Right hindlimb (tissue), 1 donor: ENCODE results near the gene JPH3.
"Not testable (repeated sequence)": the region's sequence is repeated elsewhere in the genome, so short reads cannot be mapped to it uniquely, and the experiment has no call there.

Experiments used
- DNase-seq: peaks from one replicate; pipeline ENCODE4 v3.0.0-alpha.2; 2018

Gene JPH3

DNA sequence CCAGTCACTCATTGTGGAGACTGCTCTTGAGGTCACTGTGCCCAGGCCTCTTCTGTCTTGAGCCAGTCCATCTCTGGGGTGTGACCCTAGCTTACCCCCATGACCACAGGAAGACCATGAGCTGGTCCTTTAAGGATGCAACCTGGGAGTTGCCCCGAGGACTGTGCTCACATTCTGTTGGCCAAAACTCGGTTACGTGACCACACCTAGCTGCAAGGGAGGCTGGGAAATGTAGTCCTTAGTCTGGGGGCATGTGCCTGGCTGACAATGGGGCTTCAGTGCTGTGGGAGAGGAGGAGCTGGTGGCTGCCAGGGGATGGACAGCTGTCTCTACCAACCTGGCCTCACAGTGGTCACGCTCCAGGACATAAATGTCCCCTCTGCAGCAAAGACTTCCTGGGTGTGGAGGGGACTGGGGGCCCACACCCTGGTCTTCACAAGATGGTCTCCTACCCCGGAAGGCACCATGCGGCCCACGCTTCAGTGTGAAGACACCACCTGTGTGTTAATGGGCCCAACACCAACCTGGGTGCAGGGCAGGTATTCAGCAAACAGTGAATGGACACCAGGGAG, 55.4 kb downstream of the JPH3 start:
- DNase-seq, result no peak

DNA sequence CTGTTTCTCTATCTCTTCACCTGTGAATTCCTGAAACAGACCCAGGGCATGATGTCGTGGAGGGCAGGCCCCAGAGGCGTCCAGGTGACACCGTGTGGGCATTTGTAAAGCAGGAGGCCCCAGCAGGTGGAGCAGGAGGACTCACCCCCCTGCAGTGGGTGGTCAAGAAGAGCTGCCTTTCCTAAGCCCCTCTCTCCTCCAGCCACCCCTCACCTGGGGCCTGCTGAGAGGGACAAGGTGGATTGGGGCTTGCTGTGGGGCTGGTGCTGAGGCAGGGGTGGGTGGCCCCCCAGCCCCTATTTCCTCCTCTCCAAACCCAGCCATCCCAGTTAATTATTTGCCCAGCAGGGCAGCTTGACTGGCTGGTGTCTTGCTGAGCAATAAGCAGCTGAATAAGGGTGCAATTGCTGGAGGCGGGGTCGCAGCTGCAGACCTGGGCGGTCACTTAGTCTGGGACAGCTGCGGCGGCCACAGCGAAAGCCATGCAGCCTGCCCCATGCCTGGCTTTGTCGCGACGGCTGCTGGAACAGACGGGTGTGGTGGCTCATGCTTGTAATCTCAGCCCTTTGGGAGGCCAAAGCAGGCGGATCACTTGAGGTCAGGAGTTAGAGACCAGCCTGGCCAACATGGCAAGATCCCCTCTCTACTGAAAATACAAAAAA, 56.4 kb downstream of the JPH3 start:
- no peak for DNase-seq

DNA sequence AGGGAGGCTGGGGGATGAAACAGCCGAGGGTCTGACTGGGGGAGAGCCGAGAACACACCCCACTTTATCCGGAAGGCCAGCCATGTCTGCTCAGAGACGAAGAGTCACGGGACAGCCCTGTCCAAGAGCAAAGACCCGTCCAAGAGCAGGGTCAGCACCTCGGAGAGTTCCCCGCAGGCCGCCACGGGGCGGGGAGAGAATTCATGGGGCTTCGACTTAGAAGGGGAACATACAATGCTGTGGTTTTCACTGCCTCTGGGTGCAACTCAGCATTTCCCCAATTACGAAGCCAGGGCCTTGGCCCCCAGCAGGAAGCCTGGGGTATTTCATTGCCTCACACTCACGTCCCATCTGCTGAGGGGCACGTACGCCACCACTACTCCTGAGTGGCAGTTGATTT, 59.3 kb downstream of the JPH3 start:
- DNase-seq, result peak; percentile 76

DNA sequence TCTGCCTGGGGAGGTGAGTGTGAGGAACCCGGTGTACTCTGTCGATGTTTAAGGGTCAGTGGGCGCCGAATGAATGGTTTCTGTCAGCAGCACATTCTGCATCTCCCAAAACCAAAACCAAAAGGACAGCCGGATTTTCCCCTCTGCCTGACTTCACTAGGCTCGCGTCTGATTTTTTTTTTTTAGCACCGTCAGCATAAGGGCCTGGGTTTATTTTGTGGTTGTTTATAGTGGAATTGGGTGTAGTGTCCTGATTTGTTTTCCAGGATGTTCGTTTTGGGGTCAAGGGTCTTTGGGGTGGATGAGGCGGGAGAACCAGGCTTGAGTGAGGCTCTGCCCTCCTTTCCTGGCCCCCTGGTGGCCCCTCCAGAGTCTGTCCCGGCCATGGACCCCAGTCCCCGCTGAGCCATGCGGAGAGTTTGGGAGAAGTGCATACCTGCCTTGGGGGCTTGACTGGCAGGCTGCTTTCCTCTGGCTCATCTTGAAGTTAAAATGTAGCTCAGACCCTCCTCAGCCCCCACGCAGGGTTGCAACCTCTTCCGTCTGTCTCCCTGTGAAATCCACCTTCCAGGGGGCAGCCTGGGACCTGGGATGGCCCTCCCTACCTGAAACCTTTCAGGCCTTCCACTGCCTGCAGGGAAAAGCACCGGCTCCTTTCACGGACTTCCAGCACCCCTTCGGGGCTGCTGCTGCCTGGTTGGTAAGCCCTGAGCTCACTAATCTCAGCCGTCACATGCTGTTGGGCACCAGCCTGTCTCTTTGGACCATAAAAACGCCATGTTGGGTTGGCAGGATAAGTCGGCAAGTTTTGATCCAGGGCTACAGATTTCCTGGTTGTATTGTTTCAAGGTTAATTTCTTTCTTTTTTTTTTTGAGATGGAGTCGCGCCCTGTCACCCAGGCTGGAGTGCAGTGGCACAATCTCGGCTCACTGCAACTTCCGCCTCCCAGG, 60.2 kb downstream of the JPH3 start:
- no peak for DNase-seq

DNA sequence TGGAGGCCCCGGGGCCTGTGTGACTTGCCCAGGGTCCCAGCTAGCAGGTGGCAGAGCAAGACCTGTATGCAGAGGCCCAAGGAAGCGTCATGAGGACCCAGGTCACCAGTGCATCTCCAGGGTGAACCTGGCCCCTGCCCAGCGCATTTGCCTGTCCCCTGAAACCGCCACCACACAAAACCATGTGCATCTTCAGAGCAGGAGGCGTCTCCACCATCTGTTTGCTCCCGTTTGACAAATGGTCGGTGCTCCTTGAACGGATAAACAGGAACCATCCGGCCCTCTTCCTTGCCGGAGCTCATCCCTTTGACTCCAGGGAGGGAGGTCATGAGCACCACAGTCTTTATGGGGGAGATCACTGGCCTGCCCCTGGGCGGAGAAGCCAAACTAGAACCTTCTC, 62.5 kb downstream of the JPH3 start:
- no peak for DNase-seq

DNA sequence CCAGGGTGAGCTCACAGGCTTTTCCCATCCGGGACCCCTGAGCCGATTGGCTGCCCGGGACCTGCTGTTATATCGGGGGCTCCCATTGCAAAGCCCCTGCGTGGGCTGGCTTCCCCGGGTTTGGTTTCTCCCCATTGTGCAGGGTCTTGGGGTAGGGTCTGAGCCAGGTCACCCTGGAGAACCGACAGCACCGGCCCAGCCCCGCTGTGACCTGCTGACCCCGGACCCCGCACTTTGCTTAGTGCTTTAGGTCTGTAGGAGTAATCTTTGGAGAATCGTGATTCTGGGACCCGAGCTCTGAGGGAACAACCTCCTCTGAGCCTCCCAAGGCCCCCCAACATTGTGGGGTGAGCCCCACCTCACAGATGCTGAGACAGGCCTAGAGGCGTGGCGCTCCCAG, 62.9 kb downstream of the JPH3 start:
- no peak for DNase-seq

DNA sequence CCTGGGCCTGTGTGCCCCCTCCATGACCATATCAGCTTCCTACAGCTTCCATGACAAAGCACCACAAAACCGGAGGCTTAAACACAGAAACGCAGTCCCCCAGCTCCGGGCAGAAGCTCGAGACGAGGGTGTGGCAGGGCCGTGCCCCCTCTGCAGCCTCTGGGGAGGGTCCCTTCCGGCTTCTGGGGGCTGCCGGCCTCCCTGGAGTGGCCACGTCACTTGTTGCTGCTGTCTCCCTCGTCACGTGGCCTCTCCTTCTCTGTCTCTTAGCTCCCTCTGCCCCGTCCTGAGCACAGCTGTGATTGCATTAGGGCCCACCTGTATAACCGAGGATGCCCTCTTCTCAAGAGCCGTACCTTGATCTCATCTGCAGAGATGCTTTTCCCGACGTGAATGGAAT, 64.6 kb downstream of the JPH3 start:
- DNase-seq, result no peak

DNA sequence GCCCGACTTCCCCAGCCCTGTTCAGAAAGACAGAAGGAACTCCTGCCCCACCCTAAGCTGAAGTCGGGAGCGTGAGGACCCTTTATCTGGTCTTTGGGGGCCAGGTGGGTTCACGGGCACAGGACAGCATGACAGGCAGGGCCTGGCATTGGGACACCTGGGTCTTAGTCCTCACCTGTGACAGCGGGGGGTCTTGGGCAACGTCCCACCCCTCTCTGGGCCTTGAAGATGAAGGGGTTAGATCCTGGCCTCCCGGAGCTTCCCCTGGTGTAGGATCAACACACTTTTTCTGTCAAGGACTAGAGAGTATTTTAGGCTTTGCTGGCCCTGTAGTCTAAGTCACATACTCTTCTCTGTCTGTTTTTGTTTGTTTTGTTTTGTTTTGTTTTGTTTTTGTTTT, 65.1 kb downstream of the JPH3 start:
- DNase-seq, result no peak

DNA sequence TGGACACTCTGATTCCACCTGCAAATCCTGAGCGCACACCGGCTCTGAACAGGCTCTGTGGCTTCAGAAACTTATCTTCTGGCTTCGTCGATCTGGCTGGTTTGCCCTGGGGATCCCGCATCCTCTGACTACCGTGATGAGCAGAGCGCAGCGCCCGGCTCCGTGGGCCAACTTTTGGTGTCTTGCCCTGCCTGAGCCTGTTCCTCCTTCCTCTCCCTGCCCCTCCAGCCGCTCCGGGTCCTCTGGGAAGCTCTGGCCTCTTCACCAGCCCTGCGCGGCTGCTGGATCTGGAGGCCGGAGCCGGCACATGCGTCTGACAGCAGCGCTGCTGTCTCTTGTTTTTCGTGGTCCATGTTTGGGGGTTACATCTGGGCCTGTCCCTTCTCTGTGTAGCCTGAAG, 65.6 kb downstream of the JPH3 start:
- DNase-seq, result no peak

DNA sequence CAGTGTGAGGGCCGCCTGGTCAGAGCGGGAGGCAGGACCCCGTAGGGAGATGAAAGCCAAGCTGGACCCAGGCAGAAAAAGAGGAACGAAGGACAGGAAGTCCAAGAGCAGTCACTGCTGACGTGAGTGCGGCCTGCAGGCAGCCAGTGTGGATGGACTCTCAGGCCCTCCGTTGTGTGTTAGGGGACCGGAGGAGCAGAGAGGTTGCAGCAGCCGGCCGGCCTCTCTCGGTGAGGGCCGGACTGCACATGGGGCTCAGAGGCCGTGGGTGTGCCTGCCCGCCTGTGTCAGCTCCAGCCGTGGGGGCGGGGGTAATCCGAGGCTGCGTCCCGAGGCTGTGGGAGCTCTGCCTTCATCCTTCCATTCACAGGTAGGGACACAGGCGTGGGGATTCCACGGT, 67.4 kb downstream of the JPH3 start:
- DNase-seq, result no peak

DNA sequence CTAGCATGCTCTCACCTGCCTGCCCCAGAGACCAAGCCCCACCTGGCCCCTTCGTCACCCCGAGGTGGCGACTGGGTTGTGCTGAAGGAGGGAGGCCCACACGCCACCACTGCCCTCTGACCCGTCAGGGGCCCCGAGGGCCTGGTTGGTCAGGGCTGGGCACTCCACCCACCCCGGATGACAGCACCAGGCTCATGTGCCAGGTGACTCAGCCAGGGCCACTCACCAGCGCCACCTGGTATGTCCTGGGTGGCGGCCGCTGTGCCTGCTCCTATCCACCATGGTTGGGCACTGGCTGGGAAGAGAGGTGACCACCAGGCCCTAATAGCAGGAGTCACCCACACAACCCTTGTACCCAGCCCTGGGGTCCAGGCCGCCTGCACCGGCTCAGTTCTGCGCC, 68.9 kb downstream of the JPH3 start:
- DNase-seq, result no peak

DNA sequence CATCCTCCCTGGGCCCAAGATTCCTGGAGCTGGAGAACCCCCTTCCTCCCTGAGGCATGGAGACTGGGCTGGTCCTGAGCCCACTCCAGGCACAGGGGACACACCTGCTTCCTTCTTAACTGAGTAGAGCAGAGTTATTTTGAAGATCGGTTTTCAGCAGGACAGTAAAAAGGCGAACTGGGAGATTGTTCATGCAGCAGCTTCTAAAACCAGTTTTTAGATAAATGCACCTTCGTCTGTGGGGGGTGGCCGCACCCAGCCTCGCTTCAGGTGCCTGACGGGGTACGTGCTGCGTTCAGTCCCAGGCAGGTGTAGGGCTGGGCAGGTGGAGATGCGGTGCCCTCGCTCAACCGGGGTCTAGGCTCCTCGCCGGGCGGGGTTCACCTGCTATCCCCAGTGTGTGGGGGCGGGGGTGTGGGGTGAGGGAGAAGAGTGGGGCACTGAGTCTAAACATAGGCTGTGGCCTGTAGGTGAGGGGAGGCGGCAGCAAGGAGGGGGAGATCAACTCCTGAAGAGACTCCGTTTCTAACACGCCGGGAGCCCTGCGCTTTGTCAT, 69.5 kb downstream of the JPH3 start:
- DNase-seq, result no peak

DNA sequence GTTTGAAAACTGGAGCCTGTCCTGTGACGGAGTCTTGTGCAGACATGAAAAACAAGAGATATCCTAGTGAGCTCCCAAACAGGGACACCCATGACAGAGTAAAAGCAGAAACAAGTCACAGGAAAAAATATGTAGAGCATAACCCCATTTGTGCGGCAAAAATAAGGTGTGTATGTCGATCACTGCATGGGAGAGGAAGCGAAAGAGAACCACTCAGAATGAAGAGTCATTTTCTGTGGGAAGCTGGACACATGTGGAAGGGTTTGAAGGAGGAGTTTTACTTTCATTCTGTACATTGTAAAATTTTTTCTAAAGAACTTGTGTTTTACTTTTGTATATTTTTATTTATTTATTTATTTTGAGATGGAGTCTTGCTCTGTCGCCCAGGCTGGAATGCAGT, 72.1 kb downstream of the JPH3 start:
- no peak for DNase-seq

DNA sequence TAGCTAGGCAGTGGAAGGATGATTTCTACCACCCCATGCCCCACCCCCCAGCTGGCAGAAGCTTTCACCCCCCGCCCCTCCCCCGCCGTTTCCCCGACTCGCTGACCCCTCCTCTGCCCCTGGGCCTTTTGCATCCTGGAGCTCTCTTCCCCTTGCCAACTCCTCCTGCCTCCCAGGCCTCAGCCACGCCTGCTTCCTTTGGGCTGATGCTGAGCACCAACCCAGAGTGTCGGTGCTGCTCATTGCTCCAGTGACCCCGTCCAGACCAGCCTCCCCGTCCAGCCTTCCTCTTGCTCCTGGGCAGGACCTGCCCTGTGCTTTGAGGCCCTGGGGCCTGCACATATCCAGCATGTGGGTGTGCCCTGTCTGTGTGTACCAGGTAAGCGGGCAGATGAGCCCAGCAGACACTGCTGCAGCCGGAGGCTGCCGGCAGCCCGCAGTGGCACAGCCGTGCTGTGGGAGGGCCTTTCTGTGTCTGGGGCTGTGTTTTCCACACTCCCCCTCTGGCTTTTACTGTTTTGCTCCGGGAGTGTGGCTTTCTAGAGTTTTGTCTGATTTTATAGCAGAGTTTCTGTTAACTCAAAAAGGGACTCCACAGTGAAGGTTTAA, 72.9 kb downstream of the JPH3 start:
- no peak for DNase-seq

DNA sequence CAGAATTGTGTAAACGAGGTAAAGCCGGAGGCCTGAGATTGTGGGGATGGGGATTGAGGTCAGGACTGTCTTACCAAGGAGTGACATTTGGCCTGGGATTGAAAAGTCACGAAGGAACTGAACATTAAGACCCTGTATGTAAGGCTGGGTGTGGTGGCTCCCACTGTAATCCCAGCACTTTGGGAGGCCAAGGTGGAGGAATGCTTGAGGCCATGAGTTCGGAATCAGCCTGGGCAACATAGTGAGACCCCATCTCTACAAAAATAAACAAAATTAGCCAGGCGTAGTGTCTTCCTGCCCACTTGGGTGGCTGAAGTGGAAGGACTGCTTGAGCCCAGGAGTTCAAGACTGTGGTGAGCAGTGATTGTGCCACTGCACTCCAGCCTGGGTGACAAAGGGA, 75.5 kb downstream of the JPH3 start:
- DNase-seq, result no peak

DNA sequence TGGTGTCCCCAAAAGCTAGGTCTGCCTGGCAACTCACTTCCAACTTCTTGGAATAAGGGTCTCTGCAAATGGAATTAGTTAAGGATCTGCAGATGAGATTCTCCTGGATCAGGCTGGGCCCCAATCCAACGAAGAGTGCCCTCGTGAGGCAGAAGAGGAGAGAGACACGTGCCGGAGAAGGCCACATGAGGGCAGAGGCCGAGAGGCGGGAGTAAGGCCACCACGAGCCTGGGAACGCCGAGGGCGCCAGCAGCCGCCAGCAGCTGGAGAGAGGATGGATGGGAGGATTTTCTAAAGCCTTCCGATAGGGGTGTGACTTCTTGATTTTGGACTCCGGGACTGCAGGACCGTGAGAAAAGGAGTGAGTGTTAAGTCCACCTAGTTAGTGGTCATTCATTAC, 76.3 kb downstream of the JPH3 start:
- no peak for DNase-seq

DNA sequence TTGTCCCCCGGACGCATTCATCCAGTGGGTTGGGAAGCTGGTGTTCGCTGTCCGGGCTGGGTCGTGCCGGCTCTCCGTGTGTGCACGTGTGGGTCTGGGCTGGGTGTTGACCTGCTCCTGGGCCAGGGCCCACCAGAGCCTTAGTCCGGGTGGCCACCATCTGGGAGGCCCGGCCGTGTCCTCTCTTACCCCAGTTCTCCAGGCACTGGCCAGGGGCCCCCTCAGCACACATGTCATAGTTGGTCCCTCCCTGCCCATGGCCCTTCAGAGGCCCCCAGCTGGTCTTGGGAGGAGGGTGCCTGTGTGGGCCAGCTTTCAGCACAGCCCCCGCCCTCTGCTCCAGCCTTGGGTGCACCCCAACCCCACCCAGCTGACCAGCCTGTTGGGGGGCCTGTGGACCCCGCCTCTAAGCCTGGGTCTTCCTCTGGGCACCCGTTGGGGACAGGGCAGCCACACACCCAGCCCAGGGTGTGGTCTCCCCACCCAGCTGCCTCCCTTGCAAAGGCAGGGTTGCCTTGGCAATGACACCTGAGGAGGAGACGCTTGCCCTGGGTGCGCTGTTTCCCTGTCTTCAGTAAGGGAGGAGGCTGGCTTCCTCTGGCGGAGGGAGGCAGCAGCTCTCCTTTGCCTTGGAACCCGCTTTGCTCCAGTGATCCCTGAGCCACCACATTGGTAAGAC, 77.4 kb downstream of the JPH3 start:
- no peak for DNase-seq

DNA sequence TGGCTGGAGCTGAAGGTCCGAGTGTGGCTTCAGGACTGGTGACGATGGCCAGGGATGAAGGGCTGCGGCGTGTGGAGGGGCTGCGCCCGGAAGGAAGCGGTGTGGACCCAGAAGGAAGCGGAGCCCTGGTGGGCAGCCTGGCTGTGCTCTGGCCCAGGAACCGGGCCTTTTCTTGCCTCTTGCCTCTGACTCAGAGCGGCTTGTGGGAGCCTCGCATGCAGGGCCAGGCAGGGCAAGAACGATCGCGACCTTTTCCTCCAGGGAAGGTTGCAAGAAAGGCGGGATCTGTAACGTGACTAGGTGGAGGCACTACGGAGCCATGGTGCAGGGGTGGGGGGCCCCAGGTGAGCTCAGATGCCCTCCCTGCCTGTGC, 78.0 kb downstream of the JPH3 start:
- no peak for DNase-seq

DNA sequence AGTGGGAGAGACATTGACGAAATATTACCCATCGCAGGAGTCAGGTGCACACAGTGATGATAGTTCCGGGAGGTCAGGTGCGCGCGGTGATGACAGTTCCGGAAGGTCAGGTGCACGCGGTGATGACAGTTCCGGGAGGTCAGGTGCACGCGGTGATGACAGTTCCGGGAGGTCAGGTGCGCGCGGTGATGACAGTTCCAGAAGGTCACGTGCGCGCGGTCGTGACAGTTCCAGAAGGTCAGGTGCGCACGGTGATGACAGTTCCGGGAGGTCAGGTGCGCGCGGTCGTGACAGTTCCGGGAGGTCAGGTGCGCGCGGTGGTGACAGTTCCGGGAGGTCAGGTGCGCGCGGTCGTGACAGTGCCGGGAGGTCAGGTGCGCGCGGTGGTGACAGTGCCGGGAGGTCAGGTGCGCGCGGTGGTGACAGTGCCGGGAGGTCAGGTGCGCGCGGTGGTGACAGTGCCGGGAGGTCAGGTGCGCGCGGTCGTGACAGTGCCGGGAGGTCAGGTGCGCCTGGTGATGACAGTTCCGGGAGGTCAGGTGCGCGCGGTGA, 78.8 kb downstream of the JPH3 start:
- not testable (repeated sequence) for DNase-seq

DNA sequence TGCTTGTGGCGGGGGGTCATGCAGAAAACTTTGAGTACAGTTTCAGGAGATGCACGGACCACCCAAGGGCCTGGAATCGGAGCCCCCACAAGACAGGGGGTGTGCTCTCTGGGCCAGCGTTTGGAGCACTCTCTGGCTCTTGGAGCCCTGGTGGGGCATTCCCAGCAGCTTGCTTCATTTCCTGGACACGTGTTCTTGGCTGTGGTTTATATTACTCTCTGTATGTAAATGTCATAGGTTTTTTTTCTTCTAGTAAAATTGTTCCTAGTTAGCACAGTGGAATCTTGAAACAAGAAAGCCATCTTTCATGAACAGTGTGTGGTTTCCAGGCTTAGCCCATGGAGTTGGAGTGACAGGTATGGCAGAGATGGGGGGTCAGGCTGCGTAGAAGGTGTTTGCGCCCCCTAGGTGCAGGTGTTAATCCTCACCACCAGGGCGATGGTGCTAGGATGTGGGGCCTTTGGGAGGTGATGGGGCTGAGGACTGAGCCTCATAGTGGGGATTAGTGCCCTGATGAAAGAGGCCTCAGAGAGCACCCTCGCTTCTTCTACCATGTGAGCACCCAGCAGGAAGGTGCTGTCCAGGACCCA, 79.8 kb downstream of the JPH3 start:
- peak; percentile 61 for DNase-seq

DNA sequence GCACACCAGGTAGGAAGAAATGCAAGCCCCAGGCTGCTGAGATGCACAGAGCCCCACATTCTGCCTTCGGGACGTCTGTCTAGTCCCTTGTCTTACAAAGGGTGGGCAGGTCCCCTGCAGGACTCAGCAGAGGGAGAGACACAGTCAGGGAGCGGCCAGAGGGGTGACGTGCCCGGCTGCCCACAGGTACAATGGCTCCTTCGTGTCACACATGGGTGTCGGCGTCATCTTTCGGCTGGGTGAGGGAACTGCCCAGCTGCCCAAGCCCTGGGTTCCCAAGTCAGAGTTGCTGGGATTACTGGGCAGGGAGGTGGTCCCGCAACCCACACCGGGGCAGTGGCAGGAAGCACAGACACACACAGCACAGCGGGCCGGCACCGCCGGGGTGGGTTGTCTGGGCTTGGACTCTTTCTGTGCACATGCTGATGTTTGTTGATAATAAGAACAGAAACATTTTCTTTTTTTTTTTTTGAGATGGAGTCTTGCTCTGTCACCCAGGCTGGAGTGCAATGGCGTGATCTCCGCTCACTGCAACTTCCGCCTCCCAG, 80.6 kb downstream of the JPH3 start:
- DNase-seq, result no peak
